ENCODE data around the gene RCOR2.
"Not testable (repeated sequence)": the region's sequence is repeated elsewhere in the genome, so short reads cannot be mapped to it uniquely, and the experiment has no call there.

Gene RCOR2

DNA sequence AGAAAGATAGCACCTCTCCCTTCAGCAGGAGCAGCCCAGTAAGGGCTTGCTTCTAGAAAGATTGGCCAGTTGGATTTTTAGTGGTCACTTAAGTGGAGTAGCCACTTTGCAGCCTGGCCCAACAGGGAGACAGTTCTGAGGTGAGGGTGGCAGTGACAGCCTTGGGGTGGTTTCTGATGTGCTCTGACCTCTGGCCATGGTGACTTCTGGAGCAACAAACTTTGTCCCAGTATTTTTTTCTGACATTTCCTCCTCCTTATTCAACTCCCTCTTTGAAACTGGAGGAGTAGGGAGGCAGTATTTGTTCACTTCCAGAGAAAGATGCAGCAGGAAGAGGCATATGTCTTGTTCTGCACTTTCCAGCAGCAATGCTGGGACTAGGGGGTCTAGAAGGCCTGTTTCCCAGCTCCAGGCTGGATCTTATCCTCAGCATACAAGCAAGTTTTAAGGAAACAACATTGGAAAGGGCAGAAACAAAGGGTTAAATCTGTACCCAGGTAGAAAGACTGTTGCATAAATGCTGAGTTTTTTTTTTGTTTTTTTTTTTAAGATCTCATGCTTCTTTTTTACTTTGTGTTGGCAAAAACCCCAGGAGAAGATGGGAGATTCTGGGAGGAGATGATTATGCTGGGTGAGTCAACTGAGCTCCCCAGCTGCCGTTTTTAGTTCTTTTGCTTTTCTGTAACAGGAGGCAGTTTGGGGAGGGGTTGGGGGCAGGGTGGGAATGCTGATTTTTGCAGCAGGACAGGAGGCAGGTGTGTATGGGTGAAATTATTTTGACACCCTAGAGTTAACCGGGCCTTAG, 37.2 kb downstream of the RCOR2 start:
- no peak for DNase-seq (ENCODE audit: low read depth in 1 of 2, low spot score in 1 of 2)

GRCh38 chr11:63877658-63878241, 39.2 kb downstream of the RCOR2 start:
- DNase-seq (ENCODE audit: low read depth in 1 of 2, low spot score in 1 of 2) = no peak

- DNase-seq (ENCODE audit: low read depth in 1 of 2, low spot score in 1 of 2) = no peak
These were observed 40.3 kb downstream of the RCOR2 start for GRCh38 chr11:63876616-63877015.

GRCh38 chr11:63875506-63876065, 41.4 kb downstream of the RCOR2 start:
- DNase-seq (ENCODE audit: low read depth in 1 of 2, low spot score in 1 of 2) = no peak

GRCh38 chr11:63874511-63874910, 42.5 kb downstream of the RCOR2 start:
- DNase-seq (ENCODE audit: low read depth in 1 of 2, low spot score in 1 of 2) = no peak

- DNase-seq (ENCODE audit: low read depth in 1 of 2, low spot score in 1 of 2) = no peak
These were observed 43.7 kb downstream of the RCOR2 start for GRCh38 chr11:63873311-63873710.

- no peak for DNase-seq (ENCODE audit: low read depth in 1 of 2, low spot score in 1 of 2)
These were observed 44.2 kb downstream of the RCOR2 start for GRCh38 chr11:63872800-63873197.

GRCh38 chr11:63871962-63872799, 44.8 kb downstream of the RCOR2 start:
- DNase-seq (ENCODE audit: low read depth in 1 of 2, low spot score in 1 of 2) = no peak

GRCh38 chr11:63870351-63871140, 46.4 kb downstream of the RCOR2 start:
- no peak for DNase-seq (ENCODE audit: low read depth in 1 of 2, low spot score in 1 of 2)

- DNase-seq (ENCODE audit: low read depth in 1 of 2, low spot score in 1 of 2) = no peak
These were observed 47.3 kb downstream of the RCOR2 start for GRCh38 chr11:63869683-63870082.

DNA sequence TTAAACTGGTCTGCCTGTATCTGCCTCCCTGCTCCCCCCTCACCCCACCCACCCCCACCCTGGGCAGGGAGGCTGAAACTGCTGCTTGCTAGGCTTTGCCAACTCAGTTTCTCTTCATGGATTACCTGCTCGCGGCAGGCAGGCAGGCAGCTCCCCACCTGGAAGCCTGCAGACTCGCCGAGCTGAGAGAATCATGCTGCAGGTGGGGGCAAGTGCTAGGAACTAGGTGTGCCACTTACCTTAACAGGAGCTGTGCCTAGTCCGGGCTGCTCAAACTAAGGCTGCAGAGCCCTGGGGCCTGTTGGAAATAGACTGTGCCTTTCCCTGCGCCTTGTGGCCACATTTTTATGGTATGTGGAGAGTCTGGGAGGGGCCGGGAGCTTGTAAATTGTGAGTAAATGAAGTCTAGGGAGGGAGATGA, 47.8 kb downstream of the RCOR2 start:
- DNase-seq (ENCODE audit: low read depth in 1 of 2, low spot score in 1 of 2) = no peak

DNA sequence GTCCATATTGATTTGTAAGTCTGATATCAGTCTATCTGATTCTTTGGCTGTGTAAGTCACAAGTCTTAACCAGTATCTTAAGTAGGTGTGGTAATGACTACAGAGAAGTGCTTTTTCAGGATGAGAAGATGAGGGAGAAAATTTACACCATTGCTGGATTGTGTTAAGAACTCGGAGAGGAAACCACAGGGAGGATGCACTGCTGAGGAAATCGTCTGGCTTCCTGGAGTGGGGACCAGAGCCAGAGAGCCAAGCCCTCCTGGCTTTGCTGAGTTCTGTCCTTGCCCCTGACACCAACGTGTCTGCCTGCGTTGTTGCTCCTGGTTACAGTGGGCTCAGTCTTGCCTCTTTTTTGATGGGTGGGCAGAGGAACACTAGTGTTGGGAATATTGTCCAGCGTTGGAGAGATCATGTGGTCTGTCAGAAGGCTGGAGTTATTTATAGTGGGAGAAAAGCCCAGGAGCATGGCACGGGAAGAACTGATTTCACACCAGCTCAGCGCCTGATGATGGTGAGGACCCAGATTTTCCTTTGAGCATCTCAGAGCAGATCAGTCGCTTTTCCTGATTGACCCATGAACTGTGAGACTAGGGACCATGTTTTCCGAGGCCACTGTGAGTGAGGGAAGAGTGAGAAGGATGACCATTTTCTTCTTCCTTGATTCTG, 48.4 kb downstream of the RCOR2 start:
- DNase-seq (ENCODE audit: low read depth in 1 of 2, low spot score in 1 of 2) = no peak

GRCh38 chr11:63867511-63867910, 49.5 kb downstream of the RCOR2 start:
- DNase-seq (ENCODE audit: low read depth in 1 of 2, low spot score in 1 of 2) = no peak

GRCh38 chr11:63866211-63866610, 50.8 kb downstream of the RCOR2 start:
- peak; percentile 40 to 82 for DNase-seq (ENCODE audit: low read depth in 1 of 2, low spot score in 1 of 2)

DNA sequence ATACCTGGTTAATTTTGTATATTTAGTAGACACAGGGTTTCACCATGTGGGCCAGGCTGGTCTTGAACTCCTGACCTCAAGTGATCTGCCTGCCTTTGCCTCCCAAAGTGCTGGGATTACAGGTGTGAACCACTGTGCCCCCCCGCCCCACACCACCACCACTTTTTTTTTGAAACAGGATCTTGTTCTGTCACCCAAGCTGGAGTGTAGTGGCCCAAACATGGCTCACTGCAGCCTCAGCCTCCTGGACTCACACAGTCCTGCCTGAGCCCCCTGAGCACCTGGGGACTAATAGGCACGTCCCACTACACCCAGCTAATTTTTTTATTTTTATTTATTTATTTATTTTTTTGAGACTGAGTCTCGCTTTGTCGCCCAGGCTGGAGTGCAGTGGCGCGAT, 53.3 kb downstream of the RCOR2 start:
- not testable (repeated sequence) for DNase-seq (ENCODE audit: low read depth in 1 of 2, low spot score in 1 of 2)

DNA sequence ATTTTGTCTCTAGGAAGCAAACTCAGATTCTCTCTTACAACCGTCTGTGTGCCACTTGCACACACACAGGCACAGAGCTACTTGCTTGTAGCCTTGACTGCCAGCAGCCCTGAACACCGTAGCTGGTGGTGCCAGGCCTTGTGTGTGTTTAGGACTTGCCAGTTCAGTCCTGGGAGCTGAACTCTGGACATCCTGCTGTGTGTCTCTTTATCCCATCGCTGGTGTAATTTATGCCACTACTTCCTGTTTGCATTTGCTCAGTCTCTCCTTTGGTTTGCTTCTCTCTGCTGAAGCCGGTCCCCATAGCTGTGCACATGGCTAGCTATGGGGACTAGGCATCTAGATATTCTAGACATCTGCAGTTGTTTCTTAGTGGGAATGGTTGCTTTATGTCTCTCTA, 54.0 kb downstream of the RCOR2 start:
- no peak for DNase-seq (ENCODE audit: low read depth in 1 of 2, low spot score in 1 of 2)

Data from activated CD4-positive, alpha-beta T cell treated with anti-CD3 and anti-CD28 coated beads, Interleukin-2, amount 50 U/mL, for 24 hours (primary cell).